HL-60/S4 (cell line): Measurements from ENCODE around the gene GFRAL.
"Not testable (repeated sequence)": the region's sequence is repeated elsewhere in the genome, so short reads cannot be mapped to it uniquely, and the experiment has no call there.

Source experiments
- in situ Hi-C: fragments of 300-500 bp; cut with MboI; formaldehyde crosslinking; loops from 2 replicates; pipeline ENCODE4 v1.14.3; 2022; ENCODE audit warnings: low sequenced_read_pairs

Gene GFRAL

GRCh38 chr6:55327169-55327568 is at the start of gene GFRAL:
TSS of gene GFRAL (plus strand) at chr6:55327469. CDS start at chr6:55327555, 86 bp downstream.
- in situ Hi-C loops = no loop called here

- in situ Hi-C loops = no loop called here
These were observed 49.6 kb upstream of the GFRAL start for GRCh38 chr6:55277646-55278045.

- in situ Hi-C loops = no loop called here
These were observed 46.1 kb upstream of the GFRAL start for GRCh38 chr6:55281215-55281614.

GRCh38 chr6:55282115-55282514 is 45.2 kb upstream of the GFRAL start:
- in situ Hi-C loops = no loop called here

- in situ Hi-C loops = no loop called here
These were observed 40.4 kb upstream of the GFRAL start for GRCh38 chr6:55286824-55287223.

GRCh38 chr6:55290736-55291135 is 36.5 kb upstream of the GFRAL start:
- in situ Hi-C loops = no loop called here

- in situ Hi-C loops = no loop called here
These were observed 34.2 kb upstream of the GFRAL start for GRCh38 chr6:55293116-55293515.

GRCh38 chr6:55297214-55297613 is 30.1 kb upstream of the GFRAL start:
- in situ Hi-C loops = not testable (repeated sequence)

GRCh38 chr6:55299286-55299985 is 27.8 kb upstream of the GFRAL start:
- in situ Hi-C loops = no loop called here

GRCh38 chr6:55304747-55305146 is 22.5 kb upstream of the GFRAL start:
- in situ Hi-C loops = no loop called here

- in situ Hi-C loops = no loop called here
These were observed 7.1 kb upstream of the GFRAL start for GRCh38 chr6:55319961-55320695.

GRCh38 chr6:55320696-55321086 is 6.6 kb upstream of the GFRAL start:
- in situ Hi-C loops = no loop called here

- in situ Hi-C loops = no loop called here
These were observed 49.9 kb downstream of the GFRAL start for GRCh38 chr6:55377150-55377549.

- in situ Hi-C loops = no loop called here
These were observed 52.2 kb downstream of the GFRAL start for GRCh38 chr6:55379471-55379870.

- in situ Hi-C loops = no loop called here
These were observed 52.6 kb downstream of the GFRAL start for GRCh38 chr6:55379895-55380294.

GRCh38 chr6:55388211-55388610 is 60.9 kb downstream of the GFRAL start:
- in situ Hi-C loops = no loop called here

GRCh38 chr6:55395871-55396270 is 68.6 kb downstream of the GFRAL start:
- in situ Hi-C loops = no loop called here

- in situ Hi-C loops = no loop called here
These were observed 70.7 kb downstream of the GFRAL start for GRCh38 chr6:55397986-55398385.

- in situ Hi-C loops = no loop called here
These were observed 72.1 kb downstream of the GFRAL start for GRCh38 chr6:55399351-55399750.

- in situ Hi-C loops = no loop called here
These were observed 78.4 kb downstream of the GFRAL start for GRCh38 chr6:55405474-55406235.

GRCh38 chr6:55410674-55411073 is 83.4 kb downstream of the GFRAL start:
- in situ Hi-C loops = no loop called here

- in situ Hi-C loops = no loop called here
These were observed 96.7 kb downstream of the GFRAL start for GRCh38 chr6:55423933-55424332.
